ENCODE results near the gene HOXB5.

The HOXB5 gene

GRCh38 chr17:48586355-48587258 lies 7.0 kb downstream of the HOXB5 start:
- no peak for TF ChIP-seq CTCF (IDR thresholded peaks at IDR 0.05; ENCODE audit: low read depth, low read length)
- DNase-seq (ENCODE audit: low read depth in 2 of 2) = no peak
- no peak overlapping the region for H3K4me3 ChIP-seq (replicated peaks in 1 of 2; ENCODE audit: low read depth in 2 of 2, low read length in 2 of 2)

- no peak overlapping the region for H3K4me3 ChIP-seq (replicated peaks in 1 of 2; ENCODE audit: low read depth in 2 of 2, low read length in 2 of 2)
- TF ChIP-seq CTCF (IDR thresholded peaks at IDR 0.05; ENCODE audit: low read depth, low read length) = no peak
Measured at GRCh38 chr17:48584223-48584741, 9.3 kb downstream of the HOXB5 start.

GRCh38 chr17:48583708-48584222 lies 9.8 kb downstream of the HOXB5 start:
- no peak overlapping the region for H3K4me3 ChIP-seq (replicated peaks in 1 of 2; ENCODE audit: low read depth in 2 of 2, low read length in 2 of 2)
- no peak for TF ChIP-seq CTCF (IDR thresholded peaks at IDR 0.05; ENCODE audit: low read depth, low read length)
- DNase-seq (ENCODE audit: low read depth in 2 of 2) = no peak

More at GRCh38 chr17:48584223-48584741, 9.3 kb downstream of the HOXB5 start:
- DNase-seq (ENCODE audit: low read depth in 2 of 2) = no peak

- no peak for TF ChIP-seq CTCF (IDR thresholded peaks at IDR 0.05; ENCODE audit: low read depth, low read length)
- no peak for DNase-seq (ENCODE audit: low read depth in 2 of 2)
- no peak overlapping the region for H3K4me3 ChIP-seq (replicated peaks in 1 of 2; ENCODE audit: low read depth in 2 of 2, low read length in 2 of 2)
Measured at GRCh38 chr17:48582750-48583069, 10.9 kb downstream of the HOXB5 start.

- TF ChIP-seq CTCF (IDR thresholded peaks at IDR 0.05; ENCODE audit: low read depth, low read length) = no peak
- no peak overlapping the region for H3K4me3 ChIP-seq (replicated peaks in 1 of 2; ENCODE audit: low read depth in 2 of 2, low read length in 2 of 2)
- no peak for DNase-seq (ENCODE audit: low read depth in 2 of 2)
Measured at GRCh38 chr17:48579760-48580554, 13.6 kb downstream of the HOXB5 start.

- no peak for DNase-seq (ENCODE audit: low read depth in 2 of 2)
- H3K4me3 ChIP-seq (replicated peaks in 1 of 2; ENCODE audit: low read depth in 2 of 2, low read length in 2 of 2) = no peak overlapping the region
Measured at GRCh38 chr17:48579471-48579759, 14.2 kb downstream of the HOXB5 start.

More at GRCh38 chr17:48579471-48579759, 14.2 kb downstream of the HOXB5 start:
- TF ChIP-seq CTCF (IDR thresholded peaks at IDR 0.05; ENCODE audit: low read depth, low read length) = no peak

Measured in cardiac fibroblast (primary cell).